Neural cell (in vitro differentiated cells): ENCODE measurements around the gene INPP5D. TPM values are rescaled to one million over a fixed set of nuclear protein-coding genes. Genes with fewer than 3 reads are reported as not detected.

Experiments used
- H2AFZ ChIP-seq: fragments of 200-600, 300-800 bp; sonication (generic), shearing (Covaris generic); 2 replicates; pipeline ENCODE4 v1.6.0; 2014; ENCODE audit warnings: low read depth, mild to moderate bottlenecking, antibody characterized with exemption, low read length, moderate library complexity
- H3F3A ChIP-seq: fragments of 200-600 bp; shearing (Covaris generic); 2 replicates; pipeline ENCODE4 v1.6.1; 2016; ENCODE audit warnings: mild to moderate bottlenecking, moderate library complexity, mixed read lengths, antibody characterized with exemption, low read length; ENCODE audit not compliant: insufficient read depth, poor library complexity, severe bottlenecking
- H3K27ac ChIP-seq: fragments of 200-600, 300-800 bp; sonication (generic), shearing (Covaris generic); 2 replicates; pipeline ENCODE4 v1.5.1; 2014; ENCODE audit warnings: mild to moderate bottlenecking, low read length, moderate library complexity
- H3K27me3 ChIP-seq: fragments of 300-800, 200-600 bp; sonication (generic), shearing (Covaris generic); 2 replicates; pipeline ENCODE4 v1.6.0; 2014; ENCODE audit warnings: mild to moderate bottlenecking, low read depth, low read length, moderate library complexity; ENCODE audit not compliant: insufficient read depth
- H3K36me3 ChIP-seq: fragments of 300-800, 200-600 bp; sonication (generic), shearing (Covaris generic); 2 replicates; pipeline ENCODE4 v1.5.1; 2014; ENCODE audit warnings: mild to moderate bottlenecking, antibody characterized with exemption, low read length, moderate library complexity; ENCODE audit not compliant: insufficient read depth
- H3K4me2 ChIP-seq: fragments of 300-800, 200-600 bp; sonication (generic), shearing (Covaris generic); 2 replicates; pipeline ENCODE4 v1.6.0; 2014; ENCODE audit warnings: mild to moderate bottlenecking, low read length
- H3K4me3 ChIP-seq: fragments of 300-800, 200-600 bp; sonication (generic), shearing (Covaris generic); 2 replicates; pipeline ENCODE4 v1.5.1; 2014; ENCODE audit warnings: mild to moderate bottlenecking, low read length, moderate library complexity
- H3K79me2 ChIP-seq: fragments of 200-600 bp; shearing (Covaris generic); replicated peaks from 2 replicates; pipeline ENCODE4 v1.6.0; 2014; ENCODE audit warnings: mild to moderate bottlenecking, low read length, moderate library complexity; ENCODE audit not compliant: insufficient read depth
- H3K9ac ChIP-seq: fragments of 300-800, 200-600 bp; sonication (generic), shearing (Covaris generic); 2 replicates; pipeline ENCODE4 v1.6.1; 2016; ENCODE audit warnings: mild to moderate bottlenecking, low read length, mixed read lengths
- H3K9me2 ChIP-seq: fragments of 200-600 bp; shearing (Covaris generic); 2 replicates; pipeline ENCODE4 v1.6.1; 2016; ENCODE audit warnings: mild to moderate bottlenecking, low read length, mixed read lengths; ENCODE audit not compliant: insufficient read depth
- H3K9me3 ChIP-seq: fragments of 200-600, 300-800 bp; sonication (generic), shearing (Covaris generic); 2 replicates; pipeline ENCODE4 v1.6.1; 2016; ENCODE audit warnings: mild to moderate bottlenecking, mixed run types, low read length, moderate library complexity, mixed read lengths
- H4K20me1 ChIP-seq: fragments of 200-600 bp; shearing (Covaris generic); 2 replicates; pipeline ENCODE4 v1.6.1; 2016; ENCODE audit warnings: mild to moderate bottlenecking, mixed run types; ENCODE audit not compliant: insufficient read depth
- EP300 ChIP-seq: fragments of 450-650 bp; conservative IDR thresholded peaks from 2 replicates; pipeline ENCODE4 v1.6.1; 2014; ENCODE audit warnings: antibody characterized with exemption, mild to moderate bottlenecking, moderate library complexity; ENCODE audit not compliant: poor library complexity, severe bottlenecking
- EZH2 ChIP-seq: fragments of 200-600, 300-800 bp; shearing (Covaris generic), sonication (generic); IDR thresholded peaks from 2 replicates; pipeline ENCODE4 v1.6.1; 2014; ENCODE audit warnings: antibody characterized with exemption, low read length, borderline replicate concordance, mild to moderate bottlenecking; ENCODE audit not compliant: insufficient read depth, poor library complexity, severe bottlenecking
- MXI1 ChIP-seq: fragments of 450-650 bp; conservative IDR thresholded peaks from 2 replicates; pipeline ENCODE4 v1.6.1; 2014; ENCODE audit warnings: antibody characterized with exemption, mild to moderate bottlenecking; ENCODE audit not compliant: poor library complexity, severe bottlenecking
- POLR2AphosphoS5 ChIP-seq: IDR thresholded peaks from 2 replicates; pipeline ENCODE4 v1.6.1; 2012
- RAD21 ChIP-seq: fragments of 450-650 bp; conservative IDR thresholded peaks from 2 replicates; pipeline ENCODE4 v1.6.1; 2014; ENCODE audit warnings: antibody characterized with exemption, mild to moderate bottlenecking, moderate library complexity
- SMC3 ChIP-seq: fragments of 450-650 bp; conservative IDR thresholded peaks from 2 replicates; pipeline ENCODE4 v1.6.1; 2014; ENCODE audit warnings: antibody characterized with exemption, mild to moderate bottlenecking, moderate library complexity; ENCODE audit not compliant: poor library complexity
- TAF1 ChIP-seq: IDR thresholded peaks from 2 replicates; pipeline ENCODE4 v1.6.1; 2012; ENCODE audit warnings: low read depth
- polyA plus RNA-seq: library from polyadenylated mRNA; depleted of rRNA; stranded (reverse); fragments of >200 nt; gene quantifications from 2 replicates; pipeline ENCODE4 v1.2.3, GENCODE V29; 2014
- TF ChIP-seq, protein P1 (sequence below): fragments of 450-650 bp; IDR thresholded peaks from 2 replicates; pipeline ENCODE4 v1.5.1; 2014; ENCODE audit warnings: antibody characterized with exemption, mild to moderate bottlenecking, moderate library complexity; ENCODE audit not compliant: poor library complexity, severe bottlenecking
- TF ChIP-seq, protein P2 (sequence below): IDR thresholded peaks from 2 replicates; pipeline ENCODE4 v1.6.1; 2012; ENCODE audit warnings: borderline replicate concordance

The INPP5D gene
- polyA plus RNA-seq, 1 donor from 2014 or later, result not detected

DNA sequence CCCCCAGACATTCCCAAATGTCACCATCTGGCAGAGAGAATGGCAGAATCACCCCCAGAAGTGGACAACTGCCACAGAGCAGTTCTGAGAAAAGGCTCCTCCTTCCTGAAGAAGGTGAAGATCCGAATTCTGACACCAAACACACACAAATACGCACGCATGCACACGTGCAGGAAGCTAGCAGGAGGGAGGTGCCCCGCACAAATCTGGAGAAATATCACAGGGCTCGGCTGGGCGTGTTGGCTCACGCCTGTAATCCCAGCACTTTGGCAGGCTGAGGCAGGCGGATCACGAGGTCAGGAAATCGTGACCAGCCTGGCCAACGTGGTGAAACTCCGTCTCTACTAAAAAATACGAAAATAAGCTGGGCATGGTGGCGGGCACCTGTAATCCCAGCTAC, 152.9 kb downstream of the INPP5D start:
- Histone ChIP-seq H3K9me3 (no peaks in the 10 kb centered on the region), H3K27me3 (no peaks in the 10 kb centered on the region), H3K27ac (no peak overlapping the region), H3K9me2 (no peaks in the 10 kb centered on the region), H3K9ac (no peak overlapping the region), H3K4me3 (no peak overlapping the region), H3F3A (no peaks in the 10 kb centered on the region), H3K4me2 (no peak overlapping the region), H3K36me3 (no peaks in the 10 kb centered on the region), H3K79me2 (no peaks in the 10 kb centered on the region), H2AFZ (no peak overlapping the region), H4K20me1 (no peaks in the 10 kb centered on the region)
- TF ChIP-seq TAF1, result no peak
- no peak for TF ChIP-seq RAD21
- TF ChIP-seq MXI1, result no peak
- no peak for TF ChIP-seq EZH2
- no peak for TF ChIP-seq SMC3
- TF ChIP-seq, protein P1, sequence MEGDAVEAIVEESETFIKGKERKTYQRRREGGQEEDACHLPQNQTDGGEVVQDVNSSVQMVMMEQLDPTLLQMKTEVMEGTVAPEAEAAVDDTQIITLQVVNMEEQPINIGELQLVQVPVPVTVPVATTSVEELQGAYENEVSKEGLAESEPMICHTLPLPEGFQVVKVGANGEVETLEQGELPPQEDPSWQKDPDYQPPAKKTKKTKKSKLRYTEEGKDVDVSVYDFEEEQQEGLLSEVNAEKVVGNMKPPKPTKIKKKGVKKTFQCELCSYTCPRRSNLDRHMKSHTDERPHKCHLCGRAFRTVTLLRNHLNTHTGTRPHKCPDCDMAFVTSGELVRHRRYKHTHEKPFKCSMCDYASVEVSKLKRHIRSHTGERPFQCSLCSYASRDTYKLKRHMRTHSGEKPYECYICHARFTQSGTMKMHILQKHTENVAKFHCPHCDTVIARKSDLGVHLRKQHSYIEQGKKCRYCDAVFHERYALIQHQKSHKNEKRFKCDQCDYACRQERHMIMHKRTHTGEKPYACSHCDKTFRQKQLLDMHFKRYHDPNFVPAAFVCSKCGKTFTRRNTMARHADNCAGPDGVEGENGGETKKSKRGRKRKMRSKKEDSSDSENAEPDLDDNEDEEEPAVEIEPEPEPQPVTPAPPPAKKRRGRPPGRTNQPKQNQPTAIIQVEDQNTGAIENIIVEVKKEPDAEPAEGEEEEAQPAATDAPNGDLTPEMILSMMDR, result no peak
- no peak for TF ChIP-seq POLR2AphosphoS5
- TF ChIP-seq, protein P2, sequence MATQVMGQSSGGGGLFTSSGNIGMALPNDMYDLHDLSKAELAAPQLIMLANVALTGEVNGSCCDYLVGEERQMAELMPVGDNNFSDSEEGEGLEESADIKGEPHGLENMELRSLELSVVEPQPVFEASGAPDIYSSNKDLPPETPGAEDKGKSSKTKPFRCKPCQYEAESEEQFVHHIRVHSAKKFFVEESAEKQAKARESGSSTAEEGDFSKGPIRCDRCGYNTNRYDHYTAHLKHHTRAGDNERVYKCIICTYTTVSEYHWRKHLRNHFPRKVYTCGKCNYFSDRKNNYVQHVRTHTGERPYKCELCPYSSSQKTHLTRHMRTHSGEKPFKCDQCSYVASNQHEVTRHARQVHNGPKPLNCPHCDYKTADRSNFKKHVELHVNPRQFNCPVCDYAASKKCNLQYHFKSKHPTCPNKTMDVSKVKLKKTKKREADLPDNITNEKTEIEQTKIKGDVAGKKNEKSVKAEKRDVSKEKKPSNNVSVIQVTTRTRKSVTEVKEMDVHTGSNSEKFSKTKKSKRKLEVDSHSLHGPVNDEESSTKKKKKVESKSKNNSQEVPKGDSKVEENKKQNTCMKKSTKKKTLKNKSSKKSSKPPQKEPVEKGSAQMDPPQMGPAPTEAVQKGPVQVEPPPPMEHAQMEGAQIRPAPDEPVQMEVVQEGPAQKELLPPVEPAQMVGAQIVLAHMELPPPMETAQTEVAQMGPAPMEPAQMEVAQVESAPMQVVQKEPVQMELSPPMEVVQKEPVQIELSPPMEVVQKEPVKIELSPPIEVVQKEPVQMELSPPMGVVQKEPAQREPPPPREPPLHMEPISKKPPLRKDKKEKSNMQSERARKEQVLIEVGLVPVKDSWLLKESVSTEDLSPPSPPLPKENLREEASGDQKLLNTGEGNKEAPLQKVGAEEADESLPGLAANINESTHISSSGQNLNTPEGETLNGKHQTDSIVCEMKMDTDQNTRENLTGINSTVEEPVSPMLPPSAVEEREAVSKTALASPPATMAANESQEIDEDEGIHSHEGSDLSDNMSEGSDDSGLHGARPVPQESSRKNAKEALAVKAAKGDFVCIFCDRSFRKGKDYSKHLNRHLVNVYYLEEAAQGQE, result no peak
- no peak for TF ChIP-seq EP300

DNA sequence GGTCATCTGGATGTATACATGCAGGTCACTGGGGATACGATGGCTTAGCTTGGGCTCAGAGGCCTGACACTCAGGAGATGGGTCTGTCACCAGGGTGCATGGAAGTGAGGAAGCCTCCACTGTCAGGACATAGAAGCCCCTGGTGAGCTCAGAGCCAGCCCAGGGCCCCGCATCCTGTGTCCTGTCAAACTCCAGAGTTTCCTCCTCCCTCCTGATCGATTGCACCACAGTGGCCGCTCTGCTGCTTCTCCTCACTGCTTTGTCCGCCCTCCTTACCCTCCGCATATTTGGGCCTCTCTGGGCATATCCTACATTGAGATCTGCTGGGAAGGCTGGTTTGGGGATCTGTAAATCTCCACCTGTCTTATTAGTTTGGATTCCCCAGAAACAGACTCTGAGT, 153.8 kb downstream of the INPP5D start:
- no peaks in the 10 kb centered on the region for H3K79me2 ChIP-seq
- no peaks in the 10 kb centered on the region for H4K20me1 ChIP-seq
- TF ChIP-seq MXI1 (no peak), EZH2 (no peak), TAF1 (no peak)
- H3F3A ChIP-seq, result no peaks in the 10 kb centered on the region
- H3K9me2 ChIP-seq, result no peaks in the 10 kb centered on the region
- no peak overlapping the region for H3K4me2 ChIP-seq
- H3K36me3 ChIP-seq, result no peaks in the 10 kb centered on the region
- H3K4me3 ChIP-seq, result no peak overlapping the region
- no peak overlapping the region for H3K9ac ChIP-seq
- no peaks in the 10 kb centered on the region for H3K9me3 ChIP-seq
- no peak overlapping the region for H3K27ac ChIP-seq
- H3K27me3 ChIP-seq, result no peaks in the 10 kb centered on the region
- no peak overlapping the region for H2AFZ ChIP-seq

DNA sequence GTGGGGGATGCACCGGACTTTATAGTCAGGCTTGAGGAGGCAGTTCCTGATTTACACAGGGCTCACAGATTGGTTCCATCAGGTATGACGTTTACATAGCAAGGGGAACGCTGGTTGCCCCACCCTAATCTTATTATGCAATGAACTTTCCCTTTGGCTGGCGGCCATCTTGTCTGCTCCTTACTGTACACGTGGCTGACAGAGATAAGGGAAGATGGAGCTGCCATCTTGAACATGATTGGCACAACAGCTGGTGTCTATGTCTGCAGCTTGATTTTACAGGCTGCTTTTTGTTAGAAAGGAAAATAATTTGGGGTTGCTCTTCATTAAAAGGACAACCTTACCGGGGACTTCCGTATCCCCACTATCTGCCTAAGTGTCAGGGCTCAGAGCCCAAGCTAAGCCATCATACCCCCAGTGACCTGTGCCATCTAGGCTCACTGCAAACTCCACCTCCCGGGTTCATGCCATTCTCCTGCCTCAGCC, 157.8 kb downstream of the INPP5D start:
- Histone ChIP-seq H3F3A (no peaks in the 10 kb centered on the region), H3K4me2 (no peak overlapping the region), H3K36me3 (no peaks in the 10 kb centered on the region), H2AFZ (no peak overlapping the region), H3K9me3 (no peaks in the 10 kb centered on the region), H4K20me1 (no peaks in the 10 kb centered on the region), H3K9ac (no peak overlapping the region), H3K9me2 (no peaks in the 10 kb centered on the region), H3K79me2 (no peaks in the 10 kb centered on the region), H3K4me3 (no peak overlapping the region), H3K27me3 (no peaks in the 10 kb centered on the region), H3K27ac (no peak overlapping the region)
- TF ChIP-seq TAF1 (no peak), SMC3 (no peak), EP300 (no peak), EZH2 (no peak), MXI1 (no peak), RAD21 (no peak), POLR2AphosphoS5 (no peak)
- TF ChIP-seq, protein P2, result no peak
- TF ChIP-seq, protein P1, result no peak
